MM.1S (cell line): ENCODE measurements around the gene MICAL2.

Experiments used
- DNase-seq: peaks from one replicate; pipeline ENCODE4 v3.0.0-alpha.2; 2015
- H2AFZ ChIP-seq: fragments of 300-600 bp; sonication (generic); 2 replicates; pipeline ENCODE4 v1.6.0; 2016; ENCODE audit warnings: antibody characterized with exemption, low read length
- H3F3A ChIP-seq: fragments of 300-600 bp; sonication (generic); 2 replicates; pipeline ENCODE4 v1.6.1; 2016; ENCODE audit warnings: mild to moderate bottlenecking, antibody characterized with exemption, low read length, moderate library complexity, mixed read lengths; ENCODE audit not compliant: insufficient read depth
- H3K27ac ChIP-seq: fragments of 300-600 bp; sonication (generic); 2 replicates; pipeline ENCODE4 v1.5.1; 2016; ENCODE audit warnings: mild to moderate bottlenecking, low read length
- H3K27me3 ChIP-seq: fragments of 300-600 bp; sonication (generic); replicated peaks from 2 replicates; pipeline ENCODE4 v1.6.0; 2016; ENCODE audit warnings: low read length; ENCODE audit not compliant: insufficient read depth
- H3K36me3 ChIP-seq: fragments of 300-600 bp; sonication (generic); replicated peaks from 2 replicates; pipeline ENCODE4 v1.6.1; 2016; ENCODE audit warnings: mild to moderate bottlenecking, low read length, mixed read lengths; ENCODE audit not compliant: insufficient read depth
- H3K4me1 ChIP-seq: fragments of 300-600 bp; sonication (generic); 2 replicates; pipeline ENCODE4 v1.6.1; 2016; ENCODE audit warnings: low read length, mixed read lengths
- H3K4me2 ChIP-seq: fragments of 300-600 bp; sonication (generic); 2 replicates; pipeline ENCODE4 v1.6.0; 2016; ENCODE audit warnings: low read depth, low read length
- H3K4me3 ChIP-seq: fragments of 300-600 bp; sonication (generic); 2 replicates; pipeline ENCODE4 v1.5.1; 2016; ENCODE audit warnings: low read length, mixed read lengths
- H3K79me2 ChIP-seq: fragments of 300-600 bp; sonication (generic); 2 replicates; pipeline ENCODE4 v1.6.1; 2016; ENCODE audit warnings: mixed run types, low read length, mixed read lengths
- H3K9ac ChIP-seq: fragments of 300-600 bp; sonication (generic); 2 replicates; pipeline ENCODE4 v1.6.1; 2016; ENCODE audit warnings: low read length, mixed read lengths
- H3K9me2 ChIP-seq: fragments of 300-600 bp; sonication (generic); replicated peaks from 2 replicates; pipeline ENCODE4 v1.6.1; 2016; ENCODE audit warnings: mild to moderate bottlenecking, low read length, mixed read lengths; ENCODE audit not compliant: insufficient read depth
- H3K9me3 ChIP-seq: fragments of 300-600 bp; sonication (generic); replicated peaks from 2 replicates; pipeline ENCODE4 v1.6.1; 2016; ENCODE audit warnings: mild to moderate bottlenecking, low read length, mixed read lengths; ENCODE audit not compliant: insufficient read depth
- H4K20me1 ChIP-seq: fragments of 300-600 bp; sonication (generic); 2 replicates; pipeline ENCODE4 v1.6.1; 2016; ENCODE audit warnings: mild to moderate bottlenecking, low read length, moderate library complexity, mixed read lengths; ENCODE audit not compliant: insufficient read depth
- CTCF ChIP-seq: fragments of 300-600 bp; sonication (generic); IDR thresholded peaks from 2 replicates; pipeline ENCODE4 v1.5.1; 2016; ENCODE audit warnings: antibody characterized with exemption, low read length, mixed read lengths
- EZH2 ChIP-seq: fragments of 300-600 bp; sonication (generic); optimal IDR thresholded peaks from 2 replicates; pipeline ENCODE3; 2017; ENCODE audit warnings: low read depth, mild to moderate bottlenecking, antibody characterized with exemption, low read length, mixed read lengths
- EZH2phosphoT487 ChIP-seq: fragments of 300-600 bp; sonication (generic); IDR thresholded peaks from 2 replicates; pipeline ENCODE4 v1.6.1; 2018; ENCODE audit warnings: antibody characterized with exemption, low read length

Gene MICAL2

GRCh38 chr11:12123273-12123672 lies 12.9 kb downstream of the MICAL2 start:
- no peak for DNase-seq
- no peak overlapping the region for H3K9ac ChIP-seq
- no peaks in the 10 kb centered on the region for H3K9me3 ChIP-seq
- no peaks in the 10 kb centered on the region for H3K4me1 ChIP-seq
- no peak overlapping the region for H3K27ac ChIP-seq
- H3K27me3 ChIP-seq = no peaks in the 10 kb centered on the region
- no peaks in the 10 kb centered on the region for H3K79me2 ChIP-seq
- no peaks in the 10 kb centered on the region for H3F3A ChIP-seq
- H4K20me1 ChIP-seq = no peaks in the 10 kb centered on the region
- H3K4me3 ChIP-seq = no peak overlapping the region
- TF ChIP-seq EZH2phosphoT487 (no peak), EZH2 (no peak)
- H3K9me2 ChIP-seq = no peaks in the 10 kb centered on the region
- no peak overlapping the region for H3K4me2 ChIP-seq
- no peaks in the 10 kb centered on the region for H3K36me3 ChIP-seq
- no peak overlapping the region for H2AFZ ChIP-seq

GRCh38 chr11:12123799-12124198 lies 13.4 kb downstream of the MICAL2 start:
- Histone ChIP-seq H3K4me2 (no peak overlapping the region), H2AFZ (no peak overlapping the region), H3K27ac (no peak overlapping the region), H3K9me2 (no peaks in the 10 kb centered on the region), H3F3A (no peaks in the 10 kb centered on the region), H3K9ac (no peak overlapping the region), H3K79me2 (no peaks in the 10 kb centered on the region), H4K20me1 (no peaks in the 10 kb centered on the region), H3K9me3 (no peaks in the 10 kb centered on the region), H3K4me1 (no peaks in the 10 kb centered on the region), H3K36me3 (no peaks in the 10 kb centered on the region), H3K4me3 (no peak overlapping the region), H3K27me3 (no peaks in the 10 kb centered on the region)
- DNase-seq = peak; percentile 29
- TF ChIP-seq EZH2 = no peak
- no peak for TF ChIP-seq CTCF
- TF ChIP-seq EZH2phosphoT487 = no peak

- Histone ChIP-seq H4K20me1 (no peaks in the 10 kb centered on the region), H3F3A (no peaks in the 10 kb centered on the region), H3K9ac (no peak overlapping the region), H3K27me3 (no peaks in the 10 kb centered on the region), H3K36me3 (no peaks in the 10 kb centered on the region), H3K4me1 (no peaks in the 10 kb centered on the region), H3K4me2 (no peak overlapping the region), H3K27ac (no peak overlapping the region), H3K4me3 (no peak overlapping the region), H3K9me3 (no peaks in the 10 kb centered on the region), H3K79me2 (no peaks in the 10 kb centered on the region), H3K9me2 (no peaks in the 10 kb centered on the region), H2AFZ (no peak overlapping the region)
- no peak for DNase-seq
- no peak for TF ChIP-seq CTCF
- no peak for TF ChIP-seq EZH2phosphoT487
- TF ChIP-seq EZH2 = no peak
Measured at GRCh38 chr11:12124306-12124705, 13.9 kb downstream of the MICAL2 start.

GRCh38 chr11:12125609-12126149 lies 15.3 kb downstream of the MICAL2 start:
- TF ChIP-seq CTCF (no peak), EZH2phosphoT487 (no peak), EZH2 (no peak)
- no peak overlapping the region for H3K9ac ChIP-seq
- no peaks in the 10 kb centered on the region for H3K9me2 ChIP-seq
- no peaks in the 10 kb centered on the region for H3K36me3 ChIP-seq
- no peaks in the 10 kb centered on the region for H3K9me3 ChIP-seq
- H3K4me2 ChIP-seq = no peak overlapping the region
- no peaks in the 10 kb centered on the region for H3K27me3 ChIP-seq
- no peak overlapping the region for H3K27ac ChIP-seq
- no peaks in the 10 kb centered on the region for H4K20me1 ChIP-seq
- H3F3A ChIP-seq = no peaks in the 10 kb centered on the region
- no peaks in the 10 kb centered on the region for H3K79me2 ChIP-seq
- no peak overlapping the region for H2AFZ ChIP-seq
- no peak for DNase-seq
- no peaks in the 10 kb centered on the region for H3K4me1 ChIP-seq
- H3K4me3 ChIP-seq = no peak overlapping the region
